HepG2 (cell line): ENCODE results near the gene SYNE3. TPM values are rescaled to one million over a fixed set of nuclear protein-coding genes. Genes with fewer than 3 reads are reported as not detected.

Experiments
- ARID3A ChIP-seq: IDR thresholded peaks from 2 replicates; pipeline ENCODE4 v1.6.1; 2012; ENCODE audit warnings: low read depth, low read length, improper control_type of control experiment
- CBX5 ChIP-seq: sonication (generic); formaldehyde crosslinking; IDR thresholded peaks from 2 replicates; pipeline ENCODE4 v1.4.0; 2020; ENCODE audit warnings: missing genetic modification reagents, borderline replicate concordance
- CREB1 ChIP-seq, 2 experiments: fragments of 450-650 bp in 1 of 2; IDR thresholded peaks; 2 replicates each; pipeline ENCODE4 v1.6.1; 2016 to 2017; ENCODE audit warnings: control low read depth in 1 of 2, mild to moderate bottlenecking in 1 of 2, missing compliant biosample characterization in 1 of 2, missing genetic modification characterization in 1 of 2
- FOXO1 ChIP-seq: sonication (generic); formaldehyde crosslinking; IDR thresholded peaks from 2 replicates; pipeline ENCODE4 v1.4.0; 2020; ENCODE audit warnings: missing genetic modification reagents
- HMG20A ChIP-seq: IDR thresholded peaks from 2 replicates; pipeline ENCODE4 v1.6.1; 2016; ENCODE audit warnings: borderline replicate concordance
- MIER3 ChIP-seq: IDR thresholded peaks from 2 replicates; pipeline ENCODE4 v1.6.1; 2016; ENCODE audit warnings: missing compliant biosample characterization, borderline replicate concordance
- NCOA2 ChIP-seq: sonication (generic); formaldehyde crosslinking; IDR thresholded peaks from 2 replicates; pipeline ENCODE4 v1.8.0; 2022; ENCODE audit warnings: inconsistent platforms
- PHF21A ChIP-seq: sonication (generic); formaldehyde crosslinking; IDR thresholded peaks from 2 replicates; pipeline ENCODE4 v1.5.0; 2020; ENCODE audit warnings: mild to moderate bottlenecking, missing genetic modification reagents
- POLR2AphosphoS5 ChIP-seq: IDR thresholded peaks from 2 replicates; pipeline ENCODE4 v1.6.1; 2012; ENCODE audit warnings: low read depth, low read length
- SALL1 ChIP-seq: sonication (generic); formaldehyde crosslinking; IDR thresholded peaks from 2 replicates; pipeline ENCODE4 v1.8.0; 2022; ENCODE audit warnings: mild to moderate bottlenecking, missing genetic modification reagents
- SAP130 ChIP-seq: IDR thresholded peaks from 2 replicates; pipeline ENCODE4 v1.6.1; 2016; ENCODE audit warnings: low read depth
- SIX4 ChIP-seq: sonication (generic); formaldehyde crosslinking; IDR thresholded peaks from 2 replicates; pipeline ENCODE4 v1.4.0; 2020; ENCODE audit warnings: missing genetic modification reagents
- TBX3 ChIP-seq: fragments of 450-650 bp; IDR thresholded peaks from 2 replicates; pipeline ENCODE4 v1.6.1; 2017; ENCODE audit warnings: antibody characterized with exemption, mild to moderate bottlenecking, inconsistent platforms, borderline replicate concordance
- YEATS4 ChIP-seq: sonication (generic); formaldehyde crosslinking; IDR thresholded peaks from 2 replicates; pipeline ENCODE4 v1.4.0; 2020; ENCODE audit warnings: missing genetic modification reagents, borderline replicate concordance
- ZNF296 ChIP-seq: sonication (generic); formaldehyde crosslinking; conservative IDR thresholded peaks from 2 replicates; pipeline ENCODE4 v1.5.0; 2020; ENCODE audit warnings: mild to moderate bottlenecking, missing genetic modification reagents
- ZNF501 ChIP-seq: sonication (generic); formaldehyde crosslinking; IDR thresholded peaks from 2 replicates; pipeline ENCODE4 v1.5.1; 2020; ENCODE audit warnings: mild to moderate bottlenecking, moderate library complexity, missing genetic modification reagents
- ZSCAN25 ChIP-seq: sonication (generic); formaldehyde crosslinking; IDR thresholded peaks from 2 replicates; pipeline ENCODE4 v1.8.0; 2022; ENCODE audit warnings: mild to moderate bottlenecking, missing genetic modification reagents
- polyA plus RNA-seq, 8 experiments: library from polyadenylated mRNA; depleted of rRNA in 3 of 8; stranded (reverse) in 7 of 8; unstranded in 1 of 8; fragments of >200 nt; fragmentation: Illumina TruSeq in 4 of 8; extraction: Trizol in 4 of 8; gene quantifications; 2 replicates each; pipeline versions ENCODE4 v1.2.1 to v1.2.3, GENCODE V29; 2011 to 2016; ENCODE audit warnings: low read depth in 4 of 8, missing spikeins in 1 of 8, mixed read lengths in 1 of 8; ENCODE audit not compliant: insufficient read depth in 1 of 8
- total RNA-seq, 5 experiments: library from RNA; depleted of rRNA; stranded (reverse); fragments of >200 nt; fragmentation: Illumina TruSeq; extraction: Trizol; gene quantifications; 2 replicates each; pipeline ENCODE4 v1.2.3, GENCODE V29; 2016; ENCODE audit warnings: low read depth in 1 of 5
- TF ChIP-seq, protein P1 (sequence below): sonication (generic); formaldehyde crosslinking; IDR thresholded peaks from 2 replicates; pipeline ENCODE4 v1.9.0; 2022; ENCODE audit warnings: missing genetic modification reagents, mild to moderate bottlenecking, borderline replicate concordance
- TF ChIP-seq, protein P2 (sequence below): sonication (generic); formaldehyde crosslinking; IDR thresholded peaks from 2 replicates; pipeline ENCODE4 v1.4.0; 2020; ENCODE audit warnings: missing genetic modification reagents
- TF ChIP-seq, protein P3 (sequence below): sonication (generic); formaldehyde crosslinking; IDR thresholded peaks from 2 replicates; pipeline ENCODE4 v1.5.0; 2020; ENCODE audit warnings: mild to moderate bottlenecking, missing genetic modification reagents, borderline replicate concordance
- TF ChIP-seq, protein P4 (sequence below): sonication (generic); formaldehyde crosslinking; conservative IDR thresholded peaks from 2 replicates; pipeline ENCODE4 v1.4.0; 2020; ENCODE audit warnings: missing genetic modification reagents

The SYNE3 gene
- total and polyA plus RNA-seq, 2 of the 13 experiments (the other 11 are each of a cell fraction or from before 2014, with no cell fraction given): 7.8 to 8.0 TPM

DNA sequence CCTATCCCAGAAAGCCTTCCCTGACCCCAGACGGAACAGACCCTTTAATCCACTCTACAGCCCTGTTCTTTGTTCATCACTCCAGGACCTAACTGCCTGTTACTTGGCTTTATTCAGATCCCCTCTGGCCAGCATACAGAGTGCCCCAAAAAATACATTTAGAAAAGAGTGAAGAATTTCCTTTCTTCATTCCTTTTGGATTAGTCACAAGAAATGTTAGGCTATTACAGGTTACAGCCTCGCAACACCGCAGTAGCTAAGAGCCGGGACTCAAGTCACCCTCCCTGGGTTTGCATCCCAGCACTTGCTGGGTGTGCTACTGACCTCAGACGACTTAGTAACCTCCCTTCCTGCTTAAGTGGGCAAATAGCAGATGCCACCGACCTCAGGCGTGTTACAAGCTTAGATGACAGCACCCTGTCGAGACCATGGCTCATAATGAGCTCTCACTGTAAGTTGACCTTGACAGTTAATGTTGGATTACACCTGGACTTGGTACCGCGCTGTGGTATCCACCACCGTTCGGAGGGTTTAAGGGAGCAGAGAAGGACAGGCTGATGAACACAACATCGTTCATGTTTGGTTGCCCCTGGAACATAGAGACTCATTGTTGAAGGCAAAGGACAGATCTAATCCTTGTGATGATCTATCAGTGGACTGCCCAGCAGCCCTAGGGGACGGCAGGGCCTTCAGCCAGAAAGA is 31.3 kb upstream of the SYNE3 start (continued):
- TF ChIP-seq SAP130 (peak; percentile 88), PHF21A (CRISPR knock-in tag) (peak; percentile 94), NCOA2 (CRISPR knock-in tag) (peak; percentile 76), CREB1 (IDR thresholded peaks at IDR 0.05) (no peak), CREB1 (CRISPR knock-in tag; IDR thresholded peaks at IDR 0.05) (0 out of 2 replicates have a peak, but pooled peaks have one; percentile 47), FOXO1 (CRISPR knock-in tag) (peak; percentile 81), CBX5 (peak; percentile 26; the same call in 1 of the 2 replicates), ZNF296 (CRISPR knock-in tag) (no peak; the same call in 1 of the 2 replicates), SALL1 (CRISPR knock-in tag) (peak; percentile 95), POLR2AphosphoS5 (peak; percentile 34), ZNF501 (CRISPR knock-in tag) (0 out of 2 replicates have a peak, but pooled peaks have one; percentile 54), ZSCAN25 (peak; percentile 48; the same call in 1 of the 2 replicates), MIER3 (CRISPR knock-in tag) (0 out of 2 replicates have a peak, but pooled peaks have one; percentile 18), ARID3A (peak; percentile 22; the same call in 1 of the 2 replicates), HMG20A (CRISPR knock-in tag) (peak; percentile 50; the same call in 1 of the 2 replicates), YEATS4 (CRISPR knock-in tag) (peak; percentile 23; the same call in 1 of the 2 replicates), SIX4 (peak; percentile 75), TBX3 (peak; percentile 77)
- TF ChIP-seq, protein P1, sequence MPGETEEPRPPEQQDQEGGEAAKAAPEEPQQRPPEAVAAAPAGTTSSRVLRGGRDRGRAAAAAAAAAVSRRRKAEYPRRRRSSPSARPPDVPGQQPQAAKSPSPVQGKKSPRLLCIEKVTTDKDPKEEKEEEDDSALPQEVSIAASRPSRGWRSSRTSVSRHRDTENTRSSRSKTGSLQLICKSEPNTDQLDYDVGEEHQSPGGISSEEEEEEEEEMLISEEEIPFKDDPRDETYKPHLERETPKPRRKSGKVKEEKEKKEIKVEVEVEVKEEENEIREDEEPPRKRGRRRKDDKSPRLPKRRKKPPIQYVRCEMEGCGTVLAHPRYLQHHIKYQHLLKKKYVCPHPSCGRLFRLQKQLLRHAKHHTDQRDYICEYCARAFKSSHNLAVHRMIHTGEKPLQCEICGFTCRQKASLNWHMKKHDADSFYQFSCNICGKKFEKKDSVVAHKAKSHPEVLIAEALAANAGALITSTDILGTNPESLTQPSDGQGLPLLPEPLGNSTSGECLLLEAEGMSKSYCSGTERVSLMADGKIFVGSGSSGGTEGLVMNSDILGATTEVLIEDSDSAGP (CRISPR knock-in tag): peak; percentile 37
- TF ChIP-seq, protein P2, sequence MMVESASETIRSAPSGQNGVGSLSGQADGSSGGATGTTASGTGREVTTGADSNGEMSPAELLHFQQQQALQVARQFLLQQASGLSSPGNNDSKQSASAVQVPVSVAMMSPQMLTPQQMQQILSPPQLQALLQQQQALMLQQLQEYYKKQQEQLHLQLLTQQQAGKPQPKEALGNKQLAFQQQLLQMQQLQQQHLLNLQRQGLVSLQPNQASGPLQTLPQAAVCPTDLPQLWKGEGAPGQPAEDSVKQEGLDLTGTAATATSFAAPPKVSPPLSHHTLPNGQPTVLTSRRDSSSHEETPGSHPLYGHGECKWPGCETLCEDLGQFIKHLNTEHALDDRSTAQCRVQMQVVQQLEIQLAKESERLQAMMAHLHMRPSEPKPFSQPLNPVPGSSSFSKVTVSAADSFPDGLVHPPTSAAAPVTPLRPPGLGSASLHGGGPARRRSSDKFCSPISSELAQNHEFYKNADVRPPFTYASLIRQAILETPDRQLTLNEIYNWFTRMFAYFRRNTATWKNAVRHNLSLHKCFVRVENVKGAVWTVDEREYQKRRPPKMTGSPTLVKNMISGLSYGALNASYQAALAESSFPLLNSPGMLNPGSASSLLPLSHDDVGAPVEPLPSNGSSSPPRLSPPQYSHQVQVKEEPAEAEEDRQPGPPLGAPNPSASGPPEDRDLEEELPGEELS: peak; percentile 85
- TF ChIP-seq, protein P3, sequence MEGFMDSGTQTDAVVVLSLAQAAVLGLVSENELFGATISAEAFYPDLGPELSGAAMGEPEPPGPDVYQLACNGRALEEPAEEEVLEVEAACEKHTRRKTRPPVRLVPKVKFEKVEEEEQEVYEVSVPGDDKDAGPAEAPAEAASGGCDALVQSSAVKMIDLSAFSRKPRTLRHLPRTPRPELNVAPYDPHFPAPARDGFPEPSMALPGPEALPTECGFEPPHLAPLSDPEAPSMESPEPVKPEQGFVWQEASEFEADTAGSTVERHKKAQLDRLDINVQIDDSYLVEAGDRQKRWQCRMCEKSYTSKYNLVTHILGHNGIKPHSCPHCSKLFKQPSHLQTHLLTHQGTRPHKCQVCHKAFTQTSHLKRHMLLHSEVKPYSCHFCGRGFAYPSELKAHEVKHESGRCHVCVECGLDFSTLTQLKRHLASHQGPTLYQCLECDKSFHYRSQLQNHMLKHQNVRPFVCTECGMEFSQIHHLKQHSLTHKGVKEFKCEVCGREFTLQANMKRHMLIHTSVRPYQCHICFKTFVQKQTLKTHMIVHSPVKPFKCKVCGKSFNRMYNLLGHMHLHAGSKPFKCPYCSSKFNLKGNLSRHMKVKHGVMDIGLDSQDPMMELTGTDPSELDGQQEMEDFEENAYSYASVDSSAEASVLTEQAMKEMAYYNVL: peak; percentile 65; the same call in 1 of the 2 replicates
- TF ChIP-seq, protein P4, sequence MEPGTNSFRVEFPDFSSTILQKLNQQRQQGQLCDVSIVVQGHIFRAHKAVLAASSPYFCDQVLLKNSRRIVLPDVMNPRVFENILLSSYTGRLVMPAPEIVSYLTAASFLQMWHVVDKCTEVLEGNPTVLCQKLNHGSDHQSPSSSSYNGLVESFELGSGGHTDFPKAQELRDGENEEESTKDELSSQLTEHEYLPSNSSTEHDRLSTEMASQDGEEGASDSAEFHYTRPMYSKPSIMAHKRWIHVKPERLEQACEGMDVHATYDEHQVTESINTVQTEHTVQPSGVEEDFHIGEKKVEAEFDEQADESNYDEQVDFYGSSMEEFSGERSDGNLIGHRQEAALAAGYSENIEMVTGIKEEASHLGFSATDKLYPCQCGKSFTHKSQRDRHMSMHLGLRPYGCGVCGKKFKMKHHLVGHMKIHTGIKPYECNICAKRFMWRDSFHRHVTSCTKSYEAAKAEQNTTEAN (CRISPR knock-in tag): 0 out of 2 replicates have a peak, but pooled peaks have one; percentile 44
